Astrocyte (in vitro differentiated cells and primary cell): ENCODE results near the gene ZNF385B. TPM values are rescaled to one million over a fixed set of nuclear protein-coding genes. Genes with fewer than 3 reads are reported as not detected.

ENCODE experiments used
- DNase-seq: peaks from one replicate; pipeline ENCODE4 v3.0.0-alpha.2; 2010; ENCODE audit warnings: low read depth
- FAIRE-seq: peaks from 2 replicates; lab custom pipeline; 2011; peaks lifted over from hg19 to GRCh38; lab: Jason Lieb, UNC
- H2AFZ ChIP-seq: 2 replicates; pipeline ENCODE4 v1.6.0; 2012; ENCODE audit warnings: low read depth, low read length, inconsistent platforms
- H3K27ac ChIP-seq: 2 replicates; pipeline ENCODE4 v1.5.1; 2011; ENCODE audit warnings: low read depth, low read length, inconsistent platforms
- H3K27me3 ChIP-seq: 2 replicates; pipeline ENCODE4 v1.6.0; 2011; ENCODE audit warnings: low read length, inconsistent platforms; ENCODE audit not compliant: insufficient read depth
- H3K36me3 ChIP-seq: 2 replicates; pipeline ENCODE4 v1.5.1; 2011; ENCODE audit warnings: low read length, inconsistent platforms; ENCODE audit not compliant: insufficient read depth
- H3K4me1 ChIP-seq: 2 replicates; pipeline ENCODE4 v1.5.1; 2011; ENCODE audit warnings: low read length, inconsistent platforms; ENCODE audit not compliant: insufficient read depth
- H3K4me2 ChIP-seq: 2 replicates; pipeline ENCODE4 v1.6.0; 2012; ENCODE audit warnings: low read length, inconsistent platforms
- H3K4me3 ChIP-seq: 2 replicates; pipeline ENCODE4 v1.5.1; 2011; ENCODE audit warnings: low read depth, mild to moderate bottlenecking, low read length, inconsistent platforms; ENCODE audit not compliant: insufficient read depth
- H3K79me2 ChIP-seq: 2 replicates; pipeline ENCODE4 v1.6.0; 2012; ENCODE audit warnings: mild to moderate bottlenecking, low read length, inconsistent platforms; ENCODE audit not compliant: insufficient read depth
- H3K9ac ChIP-seq: 2 replicates; pipeline ENCODE4 v1.6.0; 2012; ENCODE audit warnings: mild to moderate bottlenecking, low read length, inconsistent platforms
- H3K9me3 ChIP-seq: 2 replicates; pipeline ENCODE4 v1.5.1; 2012; ENCODE audit warnings: low read depth, mild to moderate bottlenecking, low read length, inconsistent platforms; ENCODE audit not compliant: insufficient read depth
- H4K20me1 ChIP-seq: 2 replicates; pipeline ENCODE4 v1.6.0; 2012; ENCODE audit warnings: low read length, inconsistent platforms; ENCODE audit not compliant: insufficient read depth
- H3K27ac Mint-ChIP-seq: one replicate; pipeline ENCODE4 v1.8.0; 2021; ENCODE audit warnings: mild to moderate bottlenecking, mixed read lengths; ENCODE audit not compliant: unreplicated experiment
- H3K27me3 Mint-ChIP-seq: one replicate; pipeline ENCODE4 v1.8.0; 2021; ENCODE audit warnings: low read depth, mixed read lengths; ENCODE audit not compliant: unreplicated experiment
- H3K36me3 Mint-ChIP-seq: one replicate; pipeline ENCODE4 v1.8.0; 2021; ENCODE audit warnings: low read depth, mixed read lengths; ENCODE audit not compliant: unreplicated experiment
- H3K4me1 Mint-ChIP-seq: one replicate; pipeline ENCODE4 v1.8.0; 2021; ENCODE audit warnings: low read depth, mixed read lengths; ENCODE audit not compliant: unreplicated experiment
- H3K4me3 Mint-ChIP-seq: one replicate; pipeline ENCODE4 v1.8.0; 2021; ENCODE audit warnings: mild to moderate bottlenecking, moderate library complexity, mixed read lengths; ENCODE audit not compliant: unreplicated experiment
- H3K9me3 Mint-ChIP-seq: one replicate; pipeline ENCODE4 v1.8.0; 2021; ENCODE audit warnings: mild to moderate bottlenecking, mixed read lengths; ENCODE audit not compliant: unreplicated experiment
- EZH2 ChIP-seq: IDR thresholded peaks from 2 replicates; pipeline ENCODE4 v1.6.1; 2012; ENCODE audit warnings: mild to moderate bottlenecking, low read length, inconsistent platforms; ENCODE audit not compliant: insufficient read depth
- total RNA-seq: library from RNA; stranded (reverse); gene quantifications from 2 replicates; pipeline ENCODE4 v1.2.1, GENCODE V29; 2021
- TF ChIP-seq, protein P1 (sequence below): IDR thresholded peaks from 2 replicates; pipeline ENCODE4 v1.5.1; 2011; ENCODE audit warnings: low read depth, mild to moderate bottlenecking, inconsistent platforms, low read length, moderate library complexity; ENCODE audit not compliant: insufficient read depth

ZNF385B gene
- total RNA-seq, 1 donor from 2014 or later = 0.27 TPM

DNA sequence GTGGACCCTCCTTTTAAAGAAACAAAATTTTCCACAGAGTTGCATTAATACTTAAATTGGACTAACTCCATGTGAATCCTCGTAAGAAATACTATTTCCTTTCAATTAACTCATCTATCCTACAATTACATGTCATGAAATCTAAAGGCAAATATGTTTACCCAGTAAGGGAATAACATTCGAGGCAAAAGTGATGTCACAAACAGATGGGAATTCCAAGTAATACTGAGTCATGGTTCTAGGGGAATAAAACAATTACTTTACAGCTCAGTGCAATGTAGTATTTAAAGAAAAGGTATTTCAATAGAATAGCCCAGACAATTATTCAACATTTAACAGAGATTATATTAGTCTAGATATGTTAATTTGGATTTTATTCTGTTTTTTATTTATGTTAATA lies 205.8 kb downstream of the ZNF385B start:
- H3K4me1 ChIP-seq = no peaks in the 10 kb centered on the region
- no peak for TF ChIP-seq EZH2
- TF ChIP-seq, protein P1, sequence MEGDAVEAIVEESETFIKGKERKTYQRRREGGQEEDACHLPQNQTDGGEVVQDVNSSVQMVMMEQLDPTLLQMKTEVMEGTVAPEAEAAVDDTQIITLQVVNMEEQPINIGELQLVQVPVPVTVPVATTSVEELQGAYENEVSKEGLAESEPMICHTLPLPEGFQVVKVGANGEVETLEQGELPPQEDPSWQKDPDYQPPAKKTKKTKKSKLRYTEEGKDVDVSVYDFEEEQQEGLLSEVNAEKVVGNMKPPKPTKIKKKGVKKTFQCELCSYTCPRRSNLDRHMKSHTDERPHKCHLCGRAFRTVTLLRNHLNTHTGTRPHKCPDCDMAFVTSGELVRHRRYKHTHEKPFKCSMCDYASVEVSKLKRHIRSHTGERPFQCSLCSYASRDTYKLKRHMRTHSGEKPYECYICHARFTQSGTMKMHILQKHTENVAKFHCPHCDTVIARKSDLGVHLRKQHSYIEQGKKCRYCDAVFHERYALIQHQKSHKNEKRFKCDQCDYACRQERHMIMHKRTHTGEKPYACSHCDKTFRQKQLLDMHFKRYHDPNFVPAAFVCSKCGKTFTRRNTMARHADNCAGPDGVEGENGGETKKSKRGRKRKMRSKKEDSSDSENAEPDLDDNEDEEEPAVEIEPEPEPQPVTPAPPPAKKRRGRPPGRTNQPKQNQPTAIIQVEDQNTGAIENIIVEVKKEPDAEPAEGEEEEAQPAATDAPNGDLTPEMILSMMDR = no peak
- Mint-ChIP-seq H3K9me3 (no peaks in the 10 kb centered on the region), H3K4me1 (no peaks in the 10 kb centered on the region), H3K36me3 (no peaks in the 10 kb centered on the region), H3K27me3 (no peaks in the 10 kb centered on the region), H3K4me3 (no peak overlapping the region), H3K27ac (no peak overlapping the region)
- no peaks in the 10 kb centered on the region for H3K27me3 ChIP-seq
- H4K20me1 ChIP-seq = no peaks in the 10 kb centered on the region
- no peaks in the 10 kb centered on the region for H3K9me3 ChIP-seq
- peak; percentile 32 for FAIRE-seq
- no peak overlapping the region for H3K4me2 ChIP-seq
- H3K79me2 ChIP-seq = no peaks in the 10 kb centered on the region
- no peaks in the 10 kb centered on the region for H3K36me3 ChIP-seq
- H3K4me3 ChIP-seq = no peak overlapping the region
- no peak overlapping the region for H2AFZ ChIP-seq
- no peak overlapping the region for H3K9ac ChIP-seq
- no peak overlapping the region for H3K27ac ChIP-seq
- peak; percentile 20 for DNase-seq

DNA sequence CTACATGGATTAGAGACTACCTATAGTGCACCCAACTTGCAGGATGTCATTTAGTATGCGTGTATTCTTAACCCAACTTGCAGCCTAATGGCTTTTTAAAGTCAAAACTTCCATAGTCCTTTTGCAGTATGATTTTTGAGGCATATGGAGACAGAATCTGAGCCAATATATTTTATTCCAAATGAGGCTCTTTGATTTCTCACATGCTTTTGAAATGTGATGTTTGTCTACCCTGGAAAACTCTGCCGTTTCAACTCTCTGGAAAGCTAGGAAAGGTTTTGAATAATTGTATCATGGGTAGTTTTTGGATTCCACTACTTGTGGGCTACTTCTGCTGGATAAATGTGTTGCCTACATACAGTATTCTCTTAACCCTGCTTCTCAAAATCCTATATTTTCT lies 206.6 kb downstream of the ZNF385B start:
- no peaks in the 10 kb centered on the region for H3K36me3 ChIP-seq
- H4K20me1 ChIP-seq = no peaks in the 10 kb centered on the region
- no peak for DNase-seq
- no peak overlapping the region for H2AFZ ChIP-seq
- no peaks in the 10 kb centered on the region for H3K4me1 ChIP-seq
- no peak overlapping the region for H3K4me2 ChIP-seq
- Mint-ChIP-seq H3K9me3 (no peaks in the 10 kb centered on the region), H3K36me3 (no peaks in the 10 kb centered on the region), H3K27me3 (no peaks in the 10 kb centered on the region), H3K4me1 (no peaks in the 10 kb centered on the region), H3K4me3 (no peak overlapping the region), H3K27ac (no peak overlapping the region)
- no peak overlapping the region for H3K27ac ChIP-seq
- no peak overlapping the region for H3K4me3 ChIP-seq
- H3K27me3 ChIP-seq = no peaks in the 10 kb centered on the region
- H3K9ac ChIP-seq = no peak overlapping the region
- H3K9me3 ChIP-seq = no peaks in the 10 kb centered on the region
- no peaks in the 10 kb centered on the region for H3K79me2 ChIP-seq
- no peak for TF ChIP-seq EZH2
- TF ChIP-seq, protein P1 = no peak
- FAIRE-seq = no peak

DNA sequence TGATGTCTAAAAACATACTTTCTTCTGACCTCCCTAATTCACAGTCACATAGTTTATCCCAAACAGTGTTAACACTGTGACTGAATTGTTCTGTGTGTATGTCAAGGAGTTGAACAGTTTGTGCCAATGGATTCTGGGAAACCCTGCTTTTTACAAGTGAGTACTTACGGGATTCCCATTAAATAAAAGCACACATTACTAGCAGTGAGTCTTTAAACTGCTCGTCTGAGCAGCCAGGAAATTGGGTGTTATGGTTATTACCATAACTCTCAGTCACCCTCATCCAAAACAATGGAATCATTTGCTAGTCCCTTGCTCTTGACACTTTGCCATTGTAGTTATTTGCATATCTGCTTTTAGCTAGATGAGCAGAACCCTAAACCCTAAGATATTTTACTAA lies 209.1 kb downstream of the ZNF385B start:
- Mint-ChIP-seq H3K27ac (no peak overlapping the region), H3K27me3 (no peaks in the 10 kb centered on the region), H3K4me3 (no peak overlapping the region), H3K4me1 (no peaks in the 10 kb centered on the region), H3K36me3 (no peaks in the 10 kb centered on the region), H3K9me3 (no peaks in the 10 kb centered on the region)
- Histone ChIP-seq H3K27me3 (no peaks in the 10 kb centered on the region), H3K4me1 (no peaks in the 10 kb centered on the region), H3K36me3 (no peaks in the 10 kb centered on the region), H3K79me2 (no peaks in the 10 kb centered on the region), H3K4me2 (no peak overlapping the region), H3K4me3 (no peak overlapping the region), H3K9me3 (no peaks in the 10 kb centered on the region), H4K20me1 (no peaks in the 10 kb centered on the region), H3K27ac (no peak overlapping the region), H3K9ac (no peak overlapping the region), H2AFZ (no peak overlapping the region)
- TF ChIP-seq, protein P1 = no peak
- no peak for TF ChIP-seq EZH2
- DNase-seq (no peak), FAIRE-seq (no peak)
